Esophagus muscularis mucosa (tissue), 4 donors: ENCODE results near the gene DNAH17.

Experiments
- EP300 ChIP-seq: sonication (generic); formaldehyde crosslinking; IDR thresholded peaks from one replicate; pipeline ENCODE4 v1.6.1; 2017; ENCODE audit warnings: antibody characterized with exemption
- POLR2A ChIP-seq: fragments of 450-650 bp; IDR thresholded peaks from one replicate; pipeline ENCODE4 v1.6.1; 2017; ENCODE audit warnings: antibody characterized with exemption, moderate library complexity, mild to moderate bottlenecking, low read depth
- TF ChIP-seq, protein P1 (sequence below), 3 experiments: fragments of 200-600 bp in 2 of 3; fragments of 450-650 bp in 1 of 3; sonication (generic) in 2 of 3; IDR thresholded peaks; one replicate each; pipeline ENCODE4 v1.5.1; 2017 to 2019; ENCODE audit warnings: antibody characterized with exemption in 3 of 3, mild to moderate bottlenecking in 2 of 3, moderate library complexity in 1 of 3

GRCh38 chr17:78411241-78411857, 165.8 kb downstream of the DNAH17 start:
- TF ChIP-seq, protein P1, sequence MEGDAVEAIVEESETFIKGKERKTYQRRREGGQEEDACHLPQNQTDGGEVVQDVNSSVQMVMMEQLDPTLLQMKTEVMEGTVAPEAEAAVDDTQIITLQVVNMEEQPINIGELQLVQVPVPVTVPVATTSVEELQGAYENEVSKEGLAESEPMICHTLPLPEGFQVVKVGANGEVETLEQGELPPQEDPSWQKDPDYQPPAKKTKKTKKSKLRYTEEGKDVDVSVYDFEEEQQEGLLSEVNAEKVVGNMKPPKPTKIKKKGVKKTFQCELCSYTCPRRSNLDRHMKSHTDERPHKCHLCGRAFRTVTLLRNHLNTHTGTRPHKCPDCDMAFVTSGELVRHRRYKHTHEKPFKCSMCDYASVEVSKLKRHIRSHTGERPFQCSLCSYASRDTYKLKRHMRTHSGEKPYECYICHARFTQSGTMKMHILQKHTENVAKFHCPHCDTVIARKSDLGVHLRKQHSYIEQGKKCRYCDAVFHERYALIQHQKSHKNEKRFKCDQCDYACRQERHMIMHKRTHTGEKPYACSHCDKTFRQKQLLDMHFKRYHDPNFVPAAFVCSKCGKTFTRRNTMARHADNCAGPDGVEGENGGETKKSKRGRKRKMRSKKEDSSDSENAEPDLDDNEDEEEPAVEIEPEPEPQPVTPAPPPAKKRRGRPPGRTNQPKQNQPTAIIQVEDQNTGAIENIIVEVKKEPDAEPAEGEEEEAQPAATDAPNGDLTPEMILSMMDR (IDR thresholded peaks at IDR 0.05), result no peak
- TF ChIP-seq POLR2A (peak; percentile 11), EP300 (no peak)
